ENCODE results near the gene TMEM123.

Gene TMEM123

GRCh38 chr11:102449651-102450570 lies 2.7 kb downstream of the TMEM123 start:
- no peak overlapping the region for H2BK5ac ChIP-seq (ENCODE audit: low read depth, low read length, poor library complexity)
- no peak overlapping the region for H2BK12ac ChIP-seq (ENCODE audit: low read length)
- H3K9me3 ChIP-seq (ENCODE audit: insufficient read depth, low read depth, low read length) = no peaks in the 10 kb centered on the region
- peaks cover 0 to 3% of the 10 kb centered on the region in 2 experiments for H3K36me3 ChIP-seq (ENCODE audit: control insufficient read depth in 1 of 2, insufficient read depth in 2 of 2, low read length in 2 of 2)
- peak overlapping the region; percentile 7 for H3K23ac ChIP-seq (ENCODE audit: low read length)
- peak overlapping the region; percentile 56 for H3K4ac ChIP-seq (ENCODE audit: low read depth, low read length)
- H3K9ac ChIP-seq (ENCODE audit: low read length) = no peak overlapping the region
- H4K12ac ChIP-seq (ENCODE audit: low read depth, low read length) = no peak overlapping the region
- no CpG with 5 or more reads among the region's 7 CpGs for WGBS (ENCODE audit: extremely low coverage, insufficient coverage, insufficient read length)
- H3K79me2 ChIP-seq (ENCODE audit: control insufficient read depth, insufficient read depth, low read length, poor library complexity) = peaks cover 9% of the 10 kb centered on the region
- H3K4me3 ChIP-seq (ENCODE audit: low read depth, low read length) = no peak overlapping the region
- H3K27ac ChIP-seq (ENCODE audit: low read depth, low read length) = no peak overlapping the region
- no peak overlapping the region for H2BK120ac ChIP-seq (ENCODE audit: insufficient read depth, low read length, poor library complexity)
- no peak for DNase-seq
- H4K8ac ChIP-seq (ENCODE audit: low read depth, low read length) = no peak overlapping the region
- peaks cover 0 to 9% of the 10 kb centered on the region in 2 experiments for H3K4me1 ChIP-seq (ENCODE audit: control insufficient read depth in 1 of 2, insufficient read depth in 2 of 2, low read length in 2 of 2)
- H3K18ac ChIP-seq (ENCODE audit: low read length) = no peak overlapping the region
- H3K79me1 ChIP-seq (ENCODE audit: low read length) = peaks cover 19% of the 10 kb centered on the region
- H3K27me3 ChIP-seq (ENCODE audit: insufficient read depth, low read length) = no peaks in the 10 kb centered on the region
- H4K91ac ChIP-seq (ENCODE audit: low read depth, low read length) = no peak overlapping the region
- no peak overlapping the region for H3K14ac ChIP-seq (ENCODE audit: low read length)
- H3K4me2 ChIP-seq (ENCODE audit: low read length) = no peak overlapping the region
- no peak overlapping the region for H2AFZ ChIP-seq (ENCODE audit: insufficient read depth, low read length, poor library complexity)
- H2AK5ac ChIP-seq (ENCODE audit: low read length) = no peak overlapping the region

GRCh38 chr11:102448869-102449224 lies 3.7 kb downstream of the TMEM123 start:
- Histone ChIP-seq H3K14ac (ENCODE audit: low read length) (no peak overlapping the region), H3K4me2 (ENCODE audit: low read length) (no peak overlapping the region), H3K4me1 (ENCODE audit: control insufficient read depth in 1 of 2, insufficient read depth in 2 of 2, low read length in 2 of 2) (peaks cover 0 to 9% of the 10 kb centered on the region in 2 experiments), H3K18ac (ENCODE audit: low read length) (no peak overlapping the region), H3K4ac (ENCODE audit: low read depth, low read length) (no peak overlapping the region), H2BK12ac (ENCODE audit: low read length) (no peak overlapping the region), H4K8ac (ENCODE audit: low read depth, low read length) (no peak overlapping the region), H3K23ac (ENCODE audit: low read length) (no peak overlapping the region), H3K27me3 (ENCODE audit: insufficient read depth, low read length) (no peaks in the 10 kb centered on the region), H3K4me3 (ENCODE audit: low read depth, low read length) (no peak overlapping the region), H3K79me2 (ENCODE audit: control insufficient read depth, insufficient read depth, low read length, poor library complexity) (peaks cover 9% of the 10 kb centered on the region), H2AK5ac (ENCODE audit: low read length) (no peak overlapping the region), H2AFZ (ENCODE audit: insufficient read depth, low read length, poor library complexity) (no peak overlapping the region), H4K12ac (ENCODE audit: low read depth, low read length) (no peak overlapping the region), H3K9me3 (ENCODE audit: insufficient read depth, low read depth, low read length) (no peaks in the 10 kb centered on the region), H3K79me1 (ENCODE audit: low read length) (peaks cover 19% of the 10 kb centered on the region), H4K91ac (ENCODE audit: low read depth, low read length) (no peak overlapping the region), H2BK5ac (ENCODE audit: low read depth, low read length, poor library complexity) (no peak overlapping the region), H2BK120ac (ENCODE audit: insufficient read depth, low read length, poor library complexity) (no peak overlapping the region), H3K9ac (ENCODE audit: low read length) (no peak overlapping the region), H3K36me3 (ENCODE audit: control insufficient read depth in 1 of 2, insufficient read depth in 2 of 2, low read length in 2 of 2) (peaks cover 0 to 3% of the 10 kb centered on the region in 2 experiments), H3K27ac (ENCODE audit: low read depth, low read length) (no peak overlapping the region)
- DNase-seq = no peak
- WGBS (ENCODE audit: extremely low coverage, insufficient coverage, insufficient read length) = no CpG with 5 or more reads among the region's 2 CpGs

- H3K4ac ChIP-seq (ENCODE audit: low read depth, low read length) = no peak overlapping the region
- H3K4me1 ChIP-seq (ENCODE audit: control insufficient read depth in 1 of 2, insufficient read depth in 2 of 2, low read length in 2 of 2) = peaks cover 0 to 3% of the 10 kb centered on the region in 2 experiments
- peaks cover 0 to 3% of the 10 kb centered on the region in 2 experiments for H3K36me3 ChIP-seq (ENCODE audit: control insufficient read depth in 1 of 2, insufficient read depth in 2 of 2, low read length in 2 of 2)
- no peak overlapping the region for H2BK120ac ChIP-seq (ENCODE audit: insufficient read depth, low read length, poor library complexity)
- H3K79me1 ChIP-seq (ENCODE audit: low read length) = peaks cover 16% of the 10 kb centered on the region
- no peak overlapping the region for H4K12ac ChIP-seq (ENCODE audit: low read depth, low read length)
- H4K91ac ChIP-seq (ENCODE audit: low read depth, low read length) = no peak overlapping the region
- no peak overlapping the region for H3K9ac ChIP-seq (ENCODE audit: low read length)
- H2BK12ac ChIP-seq (ENCODE audit: low read length) = no peak overlapping the region
- H3K9me3 ChIP-seq (ENCODE audit: insufficient read depth, low read depth, low read length) = no peaks in the 10 kb centered on the region
- DNase-seq = no peak
- no peak overlapping the region for H3K14ac ChIP-seq (ENCODE audit: low read length)
- H4K8ac ChIP-seq (ENCODE audit: low read depth, low read length) = no peak overlapping the region
- H3K27ac ChIP-seq (ENCODE audit: low read depth, low read length) = no peak overlapping the region
- no peaks in the 10 kb centered on the region for H3K27me3 ChIP-seq (ENCODE audit: insufficient read depth, low read length)
- H2BK5ac ChIP-seq (ENCODE audit: low read depth, low read length, poor library complexity) = no peak overlapping the region
- H2AK5ac ChIP-seq (ENCODE audit: low read length) = no peak overlapping the region
- no peak overlapping the region for H2AFZ ChIP-seq (ENCODE audit: insufficient read depth, low read length, poor library complexity)
- H3K4me2 ChIP-seq (ENCODE audit: low read length) = no peak overlapping the region
- peaks cover 9% of the 10 kb centered on the region for H3K79me2 ChIP-seq (ENCODE audit: control insufficient read depth, insufficient read depth, low read length, poor library complexity)
- H3K18ac ChIP-seq (ENCODE audit: low read length) = no peak overlapping the region
- whole genome bisulfite sequencing (ENCODE audit: extremely low coverage, insufficient coverage, insufficient read length) = no CpG with 5 or more reads among the region's 2 CpGs
- no peak overlapping the region for H3K23ac ChIP-seq (ENCODE audit: low read length)
- no peak overlapping the region for H3K4me3 ChIP-seq (ENCODE audit: low read depth, low read length)
Observed at GRCh38 chr11:102447941-102448868, 4.4 kb downstream of the TMEM123 start.

- no peak for DNase-seq
- Histone ChIP-seq H3K4me2 (ENCODE audit: low read length) (no peak overlapping the region), H2AK5ac (ENCODE audit: low read length) (no peak overlapping the region)
Observed at GRCh38 chr11:102447193-102447592, 5.4 kb downstream of the TMEM123 start.

More at GRCh38 chr11:102447193-102447592, 5.4 kb downstream of the TMEM123 start:
- H4K12ac ChIP-seq (ENCODE audit: low read depth, low read length) = no peak overlapping the region
- no peak overlapping the region for H3K27ac ChIP-seq (ENCODE audit: low read depth, low read length)
- H3K79me1 ChIP-seq (ENCODE audit: low read length) = peaks cover 7% of the 10 kb centered on the region
- H2BK120ac ChIP-seq (ENCODE audit: insufficient read depth, low read length, poor library complexity) = no peak overlapping the region
- no peak overlapping the region for H2BK12ac ChIP-seq (ENCODE audit: low read length)
- no peak overlapping the region for H3K18ac ChIP-seq (ENCODE audit: low read length)
- peaks cover 0 to 3% of the 10 kb centered on the region in 2 experiments for H3K36me3 ChIP-seq (ENCODE audit: control insufficient read depth in 1 of 2, insufficient read depth in 2 of 2, low read length in 2 of 2)
- no peak overlapping the region for H3K23ac ChIP-seq (ENCODE audit: low read length)
- H3K4ac ChIP-seq (ENCODE audit: low read depth, low read length) = no peak overlapping the region
- H3K14ac ChIP-seq (ENCODE audit: low read length) = no peak overlapping the region
- no peaks in the 10 kb centered on the region for H3K9me3 ChIP-seq (ENCODE audit: insufficient read depth, low read depth, low read length)
- H2BK5ac ChIP-seq (ENCODE audit: low read depth, low read length, poor library complexity) = no peak overlapping the region
- H3K9ac ChIP-seq (ENCODE audit: low read length) = no peak overlapping the region
- H3K4me3 ChIP-seq (ENCODE audit: low read depth, low read length) = no peak overlapping the region
- peaks cover 2% of the 10 kb centered on the region for H3K79me2 ChIP-seq (ENCODE audit: control insufficient read depth, insufficient read depth, low read length, poor library complexity)
- H3K27me3 ChIP-seq (ENCODE audit: insufficient read depth, low read length) = no peaks in the 10 kb centered on the region
- H3K4me1 ChIP-seq (ENCODE audit: control insufficient read depth in 1 of 2, insufficient read depth in 2 of 2, low read length in 2 of 2) = peaks cover 0 to 2% of the 10 kb centered on the region in 2 experiments
- no peak overlapping the region for H4K8ac ChIP-seq (ENCODE audit: low read depth, low read length)
- no peak overlapping the region for H2AFZ ChIP-seq (ENCODE audit: insufficient read depth, low read length, poor library complexity)
- H4K91ac ChIP-seq (ENCODE audit: low read depth, low read length) = no peak overlapping the region
